Transverse colon (tissue), 4 donors: ENCODE data around the gene OR13C3. TPM values are rescaled to one million over a fixed set of nuclear protein-coding genes. Genes with fewer than 3 reads are reported as not detected.

ENCODE experiments used
- DNase-seq: peaks from one replicate; pipeline ENCODE4 v3.0.0-alpha.2; 2019
- H3K27ac ChIP-seq, 4 donors: fragments of 200-600 bp; sonication (generic); 2 replicates each; pipeline ENCODE4 v1.5.1; 2016 to 2018; ENCODE audit warnings: inconsistent platforms in 4 of 4
- H3K27me3 ChIP-seq: fragments of 200-600 bp; sonication (generic); 2 replicates; pipeline ENCODE4 v1.5.1; 2017; ENCODE audit warnings: inconsistent platforms
- H3K36me3 ChIP-seq, 4 donors: fragments of 200-600 bp; sonication (generic); 2 replicates each; pipeline ENCODE4 v1.5.1; 2017 to 2019; ENCODE audit warnings: inconsistent platforms in 4 of 4
- H3K4me1 ChIP-seq, 4 donors: fragments of 200-600 bp; sonication (generic); 2 replicates each; pipeline ENCODE4 v1.5.1; 2017 to 2020; ENCODE audit warnings: inconsistent platforms in 4 of 4
- H3K4me3 ChIP-seq, 4 donors: fragments of 200-600 bp; sonication (generic); 1 replicate in 1 of 4; 2 replicates in 3 of 4; pipeline versions ENCODE4 v1.5.1 to v1.6.1; 2017 to 2019; ENCODE audit warnings: inconsistent platforms in 4 of 4
- H3K9me3 ChIP-seq, 2 donors: fragments of 200-600 bp; sonication (generic); 2 replicates each; pipeline ENCODE4 v1.5.1; 2017 to 2019; ENCODE audit warnings: inconsistent platforms in 2 of 2
- EP300 ChIP-seq: sonication (generic); formaldehyde crosslinking; IDR thresholded peaks from one replicate; pipeline ENCODE4 v1.6.1; 2017; ENCODE audit warnings: antibody characterized with exemption, low read depth
- POLR2A ChIP-seq: fragments of 450-650 bp; IDR thresholded peaks from one replicate; pipeline ENCODE4 v1.6.1; 2016; ENCODE audit warnings: antibody characterized with exemption, mild to moderate bottlenecking, moderate library complexity
- POLR2AphosphoS5 ChIP-seq, 3 donors: sonication (generic); formaldehyde crosslinking; IDR thresholded peaks; one replicate each; pipeline ENCODE4 v1.6.1; 2016; ENCODE audit warnings: antibody characterized with exemption in 3 of 3
- WGBS, 2 donors: methylation state at CpG; one replicate each; pipeline ENCODE4 v1.1.5; 2018; ENCODE audit warnings: low coverage in 1 of 2; 5-methylcytosine and 5-hydroxymethylcytosine counted together
- in situ Hi-C, 4 donors: fragments of 200-750 bp; cut with MboI; loops; one replicate each; pipeline versions ENCODE4 v1.15.0 to v1.15.1; 2017; ENCODE audit warnings: low sequenced_read_pairs in 3 of 4, low pct_ligation_motif_present in 1 of 4, low pct_unique_long_range_greater_than_20kb in 1 of 4
- intact Hi-C: fragments of 100-400 bp; cut with DNase I; formaldehyde crosslinking; loops from one replicate; pipeline ENCODE4 v1.15.1; 2023; ENCODE audit warnings: low total_unique reads
- total RNA-seq, 4 donors: library from RNA; depleted of rRNA; stranded (reverse); fragments of >200 nt; gene quantifications; one replicate each; pipeline ENCODE4 v1.1.0, GENCODE V29; 2016
- TF ChIP-seq, protein P1 (sequence below), 5 experiments: fragments of 200-600 bp in 3 of 5; fragments of 450-650 bp in 2 of 5; sonication (generic) in 3 of 5; IDR thresholded peaks; 1 replicate in 2 of 5; 2 replicates in 3 of 5; pipeline ENCODE4 v1.5.1; 2016 to 2017; ENCODE audit warnings: antibody characterized with exemption in 5 of 5, inconsistent platforms in 3 of 5, mild to moderate bottlenecking in 2 of 5, moderate library complexity in 1 of 5

The OR13C3 gene
- total RNA-seq, 4 donors from 2014 or later, result not detected

GRCh38 chr9:104514901-104515300 lies 21.8 kb downstream of the OR13C3 start:
- H3K27ac ChIP-seq, result no peak overlapping the region
- H3K4me1 ChIP-seq, result no peaks in the 10 kb centered on the region
- H3K27me3 ChIP-seq, result no peaks in the 10 kb centered on the region
- no peak overlapping the region for H3K4me3 ChIP-seq
- H3K36me3 ChIP-seq, result no peaks in the 10 kb centered on the region
- WGBS, 2 donors, result 70 to 80% methylated on average over 4 to 5 of the region's 5 CpGs
- intact Hi-C loops, result no loop called here
- in situ Hi-C loops, result no loop called here
- TF ChIP-seq POLR2AphosphoS5 (IDR thresholded peaks at IDR 0.05), result no peak
- TF ChIP-seq, protein P1, sequence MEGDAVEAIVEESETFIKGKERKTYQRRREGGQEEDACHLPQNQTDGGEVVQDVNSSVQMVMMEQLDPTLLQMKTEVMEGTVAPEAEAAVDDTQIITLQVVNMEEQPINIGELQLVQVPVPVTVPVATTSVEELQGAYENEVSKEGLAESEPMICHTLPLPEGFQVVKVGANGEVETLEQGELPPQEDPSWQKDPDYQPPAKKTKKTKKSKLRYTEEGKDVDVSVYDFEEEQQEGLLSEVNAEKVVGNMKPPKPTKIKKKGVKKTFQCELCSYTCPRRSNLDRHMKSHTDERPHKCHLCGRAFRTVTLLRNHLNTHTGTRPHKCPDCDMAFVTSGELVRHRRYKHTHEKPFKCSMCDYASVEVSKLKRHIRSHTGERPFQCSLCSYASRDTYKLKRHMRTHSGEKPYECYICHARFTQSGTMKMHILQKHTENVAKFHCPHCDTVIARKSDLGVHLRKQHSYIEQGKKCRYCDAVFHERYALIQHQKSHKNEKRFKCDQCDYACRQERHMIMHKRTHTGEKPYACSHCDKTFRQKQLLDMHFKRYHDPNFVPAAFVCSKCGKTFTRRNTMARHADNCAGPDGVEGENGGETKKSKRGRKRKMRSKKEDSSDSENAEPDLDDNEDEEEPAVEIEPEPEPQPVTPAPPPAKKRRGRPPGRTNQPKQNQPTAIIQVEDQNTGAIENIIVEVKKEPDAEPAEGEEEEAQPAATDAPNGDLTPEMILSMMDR (IDR thresholded peaks at IDR 0.05), result no peak
- no peak for TF ChIP-seq POLR2A
- no peak for TF ChIP-seq EP300
- no peak for DNase-seq
- H3K9me3 ChIP-seq, result no peaks in the 10 kb centered on the region

DNA sequence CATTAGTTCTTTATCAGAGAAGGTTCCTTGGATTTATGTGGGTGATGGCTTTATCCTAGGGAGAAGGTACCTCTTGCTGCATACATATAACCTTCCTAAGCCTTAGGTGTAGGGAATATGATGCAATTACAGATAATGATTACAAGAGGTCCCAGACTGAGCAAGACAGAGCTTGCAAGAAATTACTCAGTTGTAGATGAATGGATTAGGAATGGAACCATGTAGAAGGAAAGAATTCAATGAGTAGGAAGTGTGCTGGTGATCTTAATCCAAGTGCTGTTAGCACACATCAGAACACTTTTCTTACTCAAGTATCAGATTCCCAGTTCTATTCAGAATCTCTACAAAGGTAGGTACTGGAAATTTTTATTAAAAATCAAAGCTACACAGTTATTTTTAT lies 30.1 kb downstream of the OR13C3 start:
- Histone ChIP-seq H3K27me3 (no peaks in the 10 kb centered on the region), H3K36me3 (no peaks in the 10 kb centered on the region), H3K4me1 (no peaks in the 10 kb centered on the region), H3K4me3 (no peak overlapping the region), H3K27ac (no peak overlapping the region), H3K9me3 (no peaks in the 10 kb centered on the region)
- no peak for DNase-seq
- no peak for TF ChIP-seq EP300
- intact Hi-C loops (no loop called here), in situ Hi-C loops (no loop called here)

DNA sequence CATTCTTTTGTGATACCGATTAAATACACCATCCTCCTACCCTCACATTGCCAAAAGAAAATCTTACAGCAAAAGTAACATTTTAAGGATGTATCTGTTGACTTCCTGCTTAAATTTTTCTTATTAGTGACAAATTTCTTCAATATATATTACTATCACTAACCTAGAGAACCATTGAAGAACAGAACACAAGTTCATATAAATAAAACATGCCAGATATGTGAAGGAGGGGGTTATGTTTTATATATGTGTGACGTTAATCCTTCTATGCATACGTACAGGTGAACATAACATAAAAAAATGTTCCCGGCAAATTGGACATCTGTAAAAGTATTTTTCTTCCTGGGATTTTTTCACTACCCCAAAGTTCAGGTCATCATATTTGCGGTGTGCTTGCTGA lies 32.7 kb downstream of the OR13C3 start, which contains the start of gene OR13F1:
TSS of gene OR13F1 (plus strand) at position 301 of the 400 bp plus-strand sequence. CDS start at position 301, 0 bp downstream.
- 87% methylated on average over 5 of the region's 5 CpGs for WGBS, 2 donors
- in situ Hi-C loops, result no loop called here

GRCh38 chr9:104503440-104503839 lies 33.2 kb downstream of the OR13C3 start:
- no peak for TF ChIP-seq POLR2AphosphoS5 (IDR thresholded peaks at IDR 0.05)
- no peak for TF ChIP-seq POLR2A
- no peak for TF ChIP-seq EP300
- TF ChIP-seq, protein P1 (IDR thresholded peaks at IDR 0.05), result no peak
- DNase-seq, result no peak
- Histone ChIP-seq H3K36me3 (no peaks in the 10 kb centered on the region), H3K4me3 (no peak overlapping the region), H3K27me3 (no peaks in the 10 kb centered on the region), H3K27ac (no peak overlapping the region), H3K4me1 (no peaks in the 10 kb centered on the region), H3K9me3 (no peaks in the 10 kb centered on the region)
- intact Hi-C loops, result no loop called here
- in situ Hi-C loops, result no loop called here

More for the DNA sequence above, 32.7 kb downstream of the OR13C3 start, which contains the start of gene OR13F1:
- H3K4me1 ChIP-seq, result no peaks in the 10 kb centered on the region
- intact Hi-C loops, result no loop called here
- H3K27ac ChIP-seq, result no peak within 1 kb of the TSS
- no peaks in the 10 kb centered on the region for H3K9me3 ChIP-seq
- DNase-seq, result no peak
- H3K4me3 ChIP-seq, result no peak within 1 kb of the TSS
- no peaks in the 10 kb centered on the region for H3K27me3 ChIP-seq
- no peaks in the 10 kb centered on the region for H3K36me3 ChIP-seq
- no peak for TF ChIP-seq POLR2A
- TF ChIP-seq, protein P1 (IDR thresholded peaks at IDR 0.05), result no peak
- no peak for TF ChIP-seq EP300
- TF ChIP-seq POLR2AphosphoS5 (IDR thresholded peaks at IDR 0.05), result no peak

DNA sequence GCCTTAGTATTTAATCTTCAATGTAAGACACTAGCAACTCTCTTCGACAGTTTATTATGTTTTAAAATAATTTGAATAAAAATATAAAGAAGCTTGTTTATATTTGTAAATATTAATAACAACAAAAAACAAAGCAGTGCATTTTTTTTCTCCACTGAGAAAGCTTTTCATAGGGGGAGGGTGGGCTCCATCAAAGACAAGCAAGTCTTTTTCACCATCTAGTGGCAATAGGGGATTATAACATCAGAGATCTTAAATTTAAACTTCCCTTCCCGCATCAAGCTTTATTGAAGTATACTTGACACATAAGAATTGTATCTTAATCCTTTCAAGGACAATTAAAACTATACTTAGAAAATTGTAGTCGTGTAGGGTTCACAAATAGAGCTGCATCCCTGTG lies 41.8 kb downstream of the OR13C3 start:
- no peaks in the 10 kb centered on the region for H3K36me3 ChIP-seq
- H3K4me1 ChIP-seq, result no peaks in the 10 kb centered on the region
- intact Hi-C loops (loop anchor here (1.0 kb wide), 1 partner anchor 27 kb away; no protein-coding TSS in a partner anchor), in situ Hi-C loops (no loop called here)
- no peaks in the 10 kb centered on the region for H3K27me3 ChIP-seq
- TF ChIP-seq EP300, result no peak
- TF ChIP-seq POLR2A, result no peak
- TF ChIP-seq, protein P1 (IDR thresholded peaks at IDR 0.05), result no peak
- no peak for TF ChIP-seq POLR2AphosphoS5 (IDR thresholded peaks at IDR 0.05)
- WGBS, 2 donors, result 37 to 44% methylated on average over 3 of the region's 3 CpGs
- no peak overlapping the region for H3K27ac ChIP-seq
- no peak for DNase-seq
- H3K4me3 ChIP-seq, result no peak overlapping the region
- H3K9me3 ChIP-seq, result no peaks in the 10 kb centered on the region
